ENCODE measurements around the gene MIA2. TPM values are rescaled to one million over a fixed set of nuclear protein-coding genes. Genes with fewer than 3 reads are reported as not detected.

The MIA2 gene
- total and polyA plus RNA-seq, 2 experiments from 2014 or later = 43.9 to 86.0 TPM

GRCh38 chr14:39310051-39310450 lies 76.3 kb downstream of the MIA2 start:
- H4K20me1 ChIP-seq (ENCODE audit: insufficient read depth, poor library complexity, severe bottlenecking) = no peaks in the 10 kb centered on the region
- H3K9me2 ChIP-seq (replicated peaks; ENCODE audit: insufficient read depth) = no peaks in the 10 kb centered on the region
- H3K79me2 ChIP-seq = no peaks in the 10 kb centered on the region
- no peak overlapping the region for H2AFZ ChIP-seq
- no peaks in the 10 kb centered on the region for H3K9me3 ChIP-seq (ENCODE audit: low read depth)
- no peak overlapping the region for H3K27ac ChIP-seq
- no peak for DNase-seq (ENCODE audit: low spot score)
- H3K4me3 ChIP-seq = no peak overlapping the region
- no peak overlapping the region for H3K4me2 ChIP-seq
- no peaks in the 10 kb centered on the region for H3K36me3 ChIP-seq (replicated peaks; ENCODE audit: insufficient read depth, low read depth)
- TF ChIP-seq EZH2phosphoT487 (IDR thresholded peaks at IDR 0.05; ENCODE audit: low read depth, severe bottlenecking, unreplicated experiment) = no peak
- TF ChIP-seq CTCF (IDR thresholded peaks at IDR 0.05; ENCODE audit: poor library complexity) = no peak
- no peak for TF ChIP-seq EZH2 (IDR thresholded peaks at IDR 0.05; ENCODE audit: borderline replicate concordance)
- no peaks in the 10 kb centered on the region for H3K4me1 ChIP-seq (ENCODE audit: insufficient read depth)
- H3K27me3 ChIP-seq = no peaks in the 10 kb centered on the region

GRCh38 chr14:39315859-39316444 lies 82.2 kb downstream of the MIA2 start:
- Histone ChIP-seq H3K36me3 (replicated peaks; ENCODE audit: insufficient read depth, low read depth) (no peaks in the 10 kb centered on the region), H3K9me3 (ENCODE audit: low read depth) (no peaks in the 10 kb centered on the region), H3K27ac (no peak overlapping the region), H3K9me2 (replicated peaks; ENCODE audit: insufficient read depth) (no peaks in the 10 kb centered on the region), H3K4me2 (no peak overlapping the region), H3K4me3 (no peak overlapping the region), H3K27me3 (no peaks in the 10 kb centered on the region), H4K20me1 (ENCODE audit: insufficient read depth, poor library complexity, severe bottlenecking) (no peaks in the 10 kb centered on the region), H3K4me1 (ENCODE audit: insufficient read depth) (no peaks in the 10 kb centered on the region), H3K79me2 (no peaks in the 10 kb centered on the region), H2AFZ (no peak overlapping the region)
- WGBS (ENCODE audit: low lambda C conversion rate, missing lambda C conversion rate) = 100% methylated on average over 1 of the region's 1 CpG
- no peak for DNase-seq (ENCODE audit: low spot score)
- TF ChIP-seq EZH2phosphoT487 (IDR thresholded peaks at IDR 0.05; ENCODE audit: low read depth, severe bottlenecking, unreplicated experiment) (no peak), EZH2 (IDR thresholded peaks at IDR 0.05; ENCODE audit: borderline replicate concordance) (no peak), CTCF (IDR thresholded peaks at IDR 0.05; ENCODE audit: poor library complexity) (no peak)

- Histone ChIP-seq H3K4me2 (no peak overlapping the region), H2AFZ (no peak overlapping the region), H4K20me1 (ENCODE audit: insufficient read depth, poor library complexity, severe bottlenecking) (no peaks in the 10 kb centered on the region), H3K9me2 (replicated peaks; ENCODE audit: insufficient read depth) (no peaks in the 10 kb centered on the region), H3K27me3 (no peaks in the 10 kb centered on the region), H3K79me2 (no peaks in the 10 kb centered on the region), H3K4me1 (ENCODE audit: insufficient read depth) (no peaks in the 10 kb centered on the region), H3K4me3 (no peak overlapping the region), H3K27ac (no peak overlapping the region), H3K36me3 (replicated peaks; ENCODE audit: insufficient read depth, low read depth) (no peaks in the 10 kb centered on the region), H3K9me3 (ENCODE audit: low read depth) (no peaks in the 10 kb centered on the region)
- no peak for DNase-seq (ENCODE audit: low spot score)
- WGBS (ENCODE audit: low lambda C conversion rate, missing lambda C conversion rate) = 84% methylated on average over 8 of the region's 8 CpGs
- TF ChIP-seq CTCF (IDR thresholded peaks at IDR 0.05; ENCODE audit: poor library complexity) = no peak
- no peak for TF ChIP-seq EZH2 (IDR thresholded peaks at IDR 0.05; ENCODE audit: borderline replicate concordance)
- TF ChIP-seq EZH2phosphoT487 (IDR thresholded peaks at IDR 0.05; ENCODE audit: low read depth, severe bottlenecking, unreplicated experiment) = no peak
These were observed 83.3 kb downstream of the MIA2 start for GRCh38 chr14:39316830-39317553.

All from hepatocyte (in vitro differentiated cells).